BLaER1 treated with 17β-estradiol and CSF1 and Interleukin-3, amounts not matched to agents 10 nM and 100 nM (cell line): Measurements from ENCODE around the gene SERINC5.
A peak's percentile ranks its signal among the peaks of the same experiment; 100 is the strongest.
"Not testable (repeated sequence)": the region's sequence is repeated elsewhere in the genome, so short reads cannot be mapped to it uniquely, and the experiment has no call there.

Experiments
- H3K27ac ChIP-seq, 11 experiments: shearing (Covaris generic); formaldehyde crosslinking; 2 replicates each; pipeline ENCODE4 v1.8.1; 2022
- H3K27me3 ChIP-seq, 11 experiments: shearing (Covaris generic); formaldehyde crosslinking; 2 replicates each; pipeline ENCODE4 v1.8.1; 2022
- H3K36me3 ChIP-seq, 11 experiments: shearing (Covaris generic); formaldehyde crosslinking; 2 replicates each; pipeline ENCODE4 v1.8.1; 2022
- H3K4me1 ChIP-seq, 10 experiments: shearing (Covaris generic); formaldehyde crosslinking; 2 replicates each; pipeline ENCODE4 v1.8.1; 2022
- H3K4me2 ChIP-seq, 11 experiments: shearing (Covaris generic); formaldehyde crosslinking; 2 replicates each; pipeline ENCODE4 v1.8.1; 2022
- H3K4me3 ChIP-seq, 10 experiments: shearing (Covaris generic); formaldehyde crosslinking; 2 replicates each; pipeline ENCODE4 v1.8.1; 2022
- H3K9ac ChIP-seq, 11 experiments: shearing (Covaris generic); formaldehyde crosslinking; 2 replicates each; pipeline ENCODE4 v1.8.1; 2022
- H3K9me3 ChIP-seq, 11 experiments: shearing (Covaris generic); formaldehyde crosslinking; replicated peaks in 1 of 11; 2 replicates each; pipeline ENCODE4 v1.8.1; 2022
- H4K20me1 ChIP-seq, 11 experiments: shearing (Covaris generic); formaldehyde crosslinking; 2 replicates each; pipeline ENCODE4 v1.8.1; 2022
- Cebpa-rat ChIP-seq, 11 experiments: shearing (Covaris generic); IDR thresholded peaks; 2 replicates each; pipeline ENCODE4 v1.8.1; 2022

Gene SERINC5

GRCh38 chr5:80168388-80169028 lies 87.3 kb downstream of the SERINC5 start:
- Histone ChIP-seq H3K9me3 (peaks cover 0 to 5% (median 0%) of the 10 kb centered on the region in 11 experiments; a peak in 5 of 22 replicates), H3K36me3 (peaks cover 97 to 100% (median 100%) of the 10 kb centered on the region in 11 experiments), H3K27me3 (no peaks in the 10 kb centered on the region), H4K20me1 (peaks cover 0 to 11% (median 0%) of the 10 kb centered on the region in 11 experiments; a peak in 1 of 22 replicates), H3K4me2 (peak overlapping the region; percentile 27 to 64 (median 43); a peak in 21 of 22 replicates), H3K27ac (peak overlapping the region in 9 of 11 experiments; percentile 8 to 60 (median 37); a peak in 14 of 22 replicates), H3K9ac (peak overlapping the region in 2 of 11 experiments; percentile 2 to 21; a peak in 2 of 22 replicates), H3K4me3 (no peak overlapping the region), H3K4me1 (peaks cover 22 to 45% (median 40%) of the 10 kb centered on the region in 10 experiments)
- no peak for TF ChIP-seq Cebpa-rat (IDR thresholded peaks at IDR 0.05)

- Histone ChIP-seq H3K4me1 (peaks cover 17 to 27% (median 24%) of the 10 kb centered on the region in 10 experiments), H3K27me3 (no peaks in the 10 kb centered on the region), H3K9ac (no peak overlapping the region), H4K20me1 (peaks cover 0 to 7% (median 0%) of the 10 kb centered on the region in 11 experiments; a peak in 1 of 22 replicates), H3K36me3 (peaks cover 97 to 100% (median 99%) of the 10 kb centered on the region in 11 experiments), H3K4me3 (no peak overlapping the region), H3K4me2 (no peak overlapping the region), H3K27ac (peak overlapping the region in 1 of 11 experiments; percentile 23; a peak in 1 of 22 replicates), H3K9me3 (peaks cover 0 to 11% (median 4%) of the 10 kb centered on the region in 11 experiments; a peak in 7 of 22 replicates)
- TF ChIP-seq Cebpa-rat (IDR thresholded peaks at IDR 0.05), result no peak
Observed at GRCh38 chr5:80165452-80165851, 90.4 kb downstream of the SERINC5 start.

DNA sequence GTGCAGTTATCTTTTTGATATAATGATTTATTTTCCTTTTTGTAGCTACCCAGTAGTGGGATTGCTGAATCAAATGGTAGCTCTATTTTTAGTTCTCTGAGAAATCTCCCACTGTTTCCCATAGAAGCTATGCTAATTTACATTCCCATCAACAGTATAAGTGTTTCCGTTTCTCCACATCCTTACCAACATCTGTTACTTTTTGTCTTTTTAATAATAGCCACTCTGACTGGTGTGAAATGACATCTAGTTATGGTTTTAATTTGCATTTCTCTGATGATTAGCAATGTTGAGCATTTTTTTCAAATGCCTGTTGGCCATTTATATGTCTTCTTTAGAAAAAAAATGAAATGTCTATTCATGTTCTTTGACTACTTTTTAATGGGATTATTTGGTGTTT lies 94.7 kb downstream of the SERINC5 start:
- H3K4me3 ChIP-seq, result no peak overlapping the region
- TF ChIP-seq Cebpa-rat (IDR thresholded peaks at IDR 0.05), result no peak
- H3K9ac ChIP-seq, result no peak overlapping the region
- H3K36me3 ChIP-seq, result peaks cover 98 to 100% (median 99%) of the 10 kb centered on the region in 11 experiments
- H3K4me1 ChIP-seq, result peaks cover 0 to 12% (median 5%) of the 10 kb centered on the region in 10 experiments; a peak in 4 of 20 replicates
- no peak overlapping the region for H3K4me2 ChIP-seq
- no peaks in the 10 kb centered on the region for H3K27me3 ChIP-seq
- no peak overlapping the region for H3K27ac ChIP-seq
- H3K9me3 ChIP-seq, result peaks cover 0 to 11% (median 4%) of the 10 kb centered on the region in 11 experiments; a peak in 7 of 22 replicates
- no peaks in the 10 kb centered on the region for H4K20me1 ChIP-seq

DNA sequence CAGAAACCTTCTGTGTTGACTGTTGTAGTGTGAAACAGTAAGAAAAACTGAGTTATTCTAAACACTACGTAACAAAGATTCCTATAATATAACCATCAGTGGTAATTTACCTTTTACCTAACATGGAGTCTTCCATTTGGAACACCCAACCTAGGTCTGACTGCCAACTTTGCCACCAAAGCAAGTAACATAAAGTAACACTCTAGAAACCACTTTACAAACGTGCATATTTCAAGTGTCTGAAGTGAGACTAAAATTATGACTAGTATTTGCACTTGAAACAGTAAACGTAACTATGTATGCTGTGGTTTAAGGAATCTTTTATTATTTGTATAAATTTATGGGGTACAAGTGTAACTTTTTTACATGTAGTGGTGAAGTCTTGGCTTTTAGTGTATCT lies 95.6 kb downstream of the SERINC5 start:
- Histone ChIP-seq H4K20me1 (no peaks in the 10 kb centered on the region), H3K4me3 (no peak overlapping the region), H3K9me3 (peaks cover 0 to 11% (median 4%) of the 10 kb centered on the region in 11 experiments; a peak in 7 of 22 replicates), H3K9ac (no peak overlapping the region), H3K36me3 (peaks cover 98 to 100% (median 99%) of the 10 kb centered on the region in 11 experiments), H3K27me3 (no peaks in the 10 kb centered on the region), H3K27ac (no peak overlapping the region), H3K4me2 (no peak overlapping the region), H3K4me1 (peaks cover 0 to 14% (median 5%) of the 10 kb centered on the region in 10 experiments; a peak in 4 of 20 replicates)
- TF ChIP-seq Cebpa-rat (IDR thresholded peaks at IDR 0.05), result no peak

DNA sequence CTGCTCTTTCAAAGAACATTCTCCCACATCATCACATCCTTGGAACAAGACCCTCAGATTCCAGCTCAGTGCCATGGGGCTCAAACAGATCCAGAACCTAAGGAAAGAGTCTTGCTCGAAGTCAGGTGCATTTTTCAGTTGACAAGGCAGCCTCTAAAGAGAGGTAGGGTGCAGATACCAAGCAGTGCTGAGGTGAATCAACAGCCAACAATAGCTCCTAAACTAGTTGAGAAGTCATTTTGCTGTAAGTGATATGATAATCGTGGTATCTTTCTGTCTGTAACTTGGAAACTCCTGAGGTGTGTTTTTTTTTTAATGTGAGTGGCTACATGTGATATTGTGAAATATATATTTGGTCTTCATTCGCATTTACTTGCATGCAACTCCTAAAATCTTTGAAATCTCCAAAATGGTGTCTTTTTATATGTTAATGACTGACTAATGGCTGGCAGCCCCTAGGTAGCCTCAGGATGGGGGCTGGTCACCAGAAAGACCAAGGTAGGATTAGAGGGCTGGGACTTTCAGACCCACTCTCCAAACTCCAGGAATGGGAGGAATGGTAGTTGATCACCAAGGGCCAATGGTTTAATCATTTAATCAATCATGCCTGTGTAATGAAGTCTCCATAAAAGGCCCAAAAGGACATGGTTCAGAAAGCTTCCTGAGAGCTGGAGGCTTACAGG lies 96.6 kb downstream of the SERINC5 start:
- Histone ChIP-seq H3K9ac (no peak overlapping the region), H3K9me3 (peaks cover 0 to 11% (median 4%) of the 10 kb centered on the region in 11 experiments; a peak in 7 of 22 replicates), H3K27me3 (no peaks in the 10 kb centered on the region), H3K36me3 (peaks cover 96 to 100% (median 99%) of the 10 kb centered on the region in 11 experiments), H3K4me1 (peaks cover 0 to 14% (median 8%) of the 10 kb centered on the region in 10 experiments; a peak in 6 of 20 replicates), H3K4me3 (no peak overlapping the region), H3K4me2 (no peak overlapping the region), H4K20me1 (no peaks in the 10 kb centered on the region), H3K27ac (no peak overlapping the region)
- TF ChIP-seq Cebpa-rat (IDR thresholded peaks at IDR 0.05), result no peak

GRCh38 chr5:80156156-80156555 lies 99.7 kb downstream of the SERINC5 start:
- no peak for TF ChIP-seq Cebpa-rat (IDR thresholded peaks at IDR 0.05)
- H3K4me1 ChIP-seq, result peaks cover 7 to 34% (median 25%) of the 10 kb centered on the region in 10 experiments; a peak in 18 of 20 replicates
- H4K20me1 ChIP-seq, result no peaks in the 10 kb centered on the region
- H3K27ac ChIP-seq, result peak overlapping the region in 1 of 11 experiments; percentile 31; a peak in 1 of 22 replicates
- H3K9ac ChIP-seq, result no peak overlapping the region
- no peaks in the 10 kb centered on the region for H3K27me3 ChIP-seq
- no peak overlapping the region for H3K4me2 ChIP-seq
- H3K9me3 ChIP-seq, result no peaks in the 10 kb centered on the region
- peaks cover 93 to 100% (median 98%) of the 10 kb centered on the region in 11 experiments for H3K36me3 ChIP-seq
- no peak overlapping the region for H3K4me3 ChIP-seq

- no peaks in the 10 kb centered on the region for H3K9me3 ChIP-seq
- no peak for TF ChIP-seq Cebpa-rat (IDR thresholded peaks at IDR 0.05)
- no peak overlapping the region for H3K9ac ChIP-seq
- H3K4me3 ChIP-seq, result no peak overlapping the region
- no peak overlapping the region for H3K4me2 ChIP-seq
- peaks cover 7 to 47% (median 37%) of the 10 kb centered on the region in 10 experiments; a peak in 19 of 20 replicates for H3K4me1 ChIP-seq
- H3K27ac ChIP-seq, result peak overlapping the region in 6 of 11 experiments; percentile 1 to 38 (median 12); a peak in 3 of 22 replicates
- no peaks in the 10 kb centered on the region for H3K27me3 ChIP-seq
- H3K36me3 ChIP-seq, result peaks cover 96 to 100% (median 100%) of the 10 kb centered on the region in 11 experiments
- H4K20me1 ChIP-seq, result no peaks in the 10 kb centered on the region
Observed at GRCh38 chr5:80154749-80155148, 101.1 kb downstream of the SERINC5 start.

- not testable (repeated sequence) for H3K9ac ChIP-seq, H4K20me1 ChIP-seq, H3K4me2 ChIP-seq, H3K4me3 ChIP-seq, H3K9me3 ChIP-seq, H3K27me3 ChIP-seq
- H3K27ac ChIP-seq, result peak overlapping the region in 3 of 11 experiments; percentile 14 to 38 (median 22); a peak in 3 of 22 replicates
- peaks cover 7 to 52% (median 42%) of the 10 kb centered on the region in 10 experiments; a peak in 19 of 20 replicates for H3K4me1 ChIP-seq
- H3K36me3 ChIP-seq, result peaks cover 96 to 100% (median 100%) of the 10 kb centered on the region in 11 experiments
Observed at GRCh38 chr5:80154289-80154688, 101.6 kb downstream of the SERINC5 start.
